Activated B cell treated with CpG ODN at 0.5 μM for 24 hours (primary cell): ENCODE measurements around the gene TEP1. TPM values are rescaled to one million over a fixed set of nuclear protein-coding genes. Genes with fewer than 3 reads are reported as not detected.

Experiments
- ATAC-seq: fragments of 200-7000 bp; cut with Tn5 transposase; one replicate; pipeline ENCODE4 v1.10.0; 2021; ENCODE audit warnings: low read depth, mild to moderate bottlenecking, moderate library complexity
- CTCF ChIA-PET: fragments of 350-600 bp; sonication (Branson Sonifier 250); formaldehyde crosslinking; loops from one replicate; lab custom pipeline; 2021; ENCODE audit warnings: antibody characterized with exemption; lab: Charles Lee
- POLR2A ChIA-PET: fragments of 350-600 bp; sonication (Branson Sonifier 250); formaldehyde crosslinking; loops from one replicate; lab custom pipeline; 2021; ENCODE audit warnings: antibody characterized with exemption; lab: Charles Lee
- DNase-seq: peaks from one replicate; pipeline ENCODE4 v3.0.0; 2022
- H3K27ac Mint-ChIP-seq: one replicate; pipeline ENCODE4 v1.8.0; 2020; ENCODE audit warnings: mixed read lengths
- H3K27me3 Mint-ChIP-seq: one replicate; pipeline ENCODE4 v1.8.0; 2021; ENCODE audit warnings: mixed read lengths
- H3K36me3 Mint-ChIP-seq: one replicate; pipeline ENCODE4 v1.8.0; 2021; ENCODE audit warnings: low read depth, mixed read lengths
- H3K4me1 Mint-ChIP-seq: one replicate; pipeline ENCODE4 v1.8.0; 2021; ENCODE audit warnings: mixed read lengths
- H3K4me3 Mint-ChIP-seq: one replicate; pipeline ENCODE4 v1.8.0; 2020; ENCODE audit warnings: mild to moderate bottlenecking, mixed read lengths
- H3K9me3 Mint-ChIP-seq: one replicate; pipeline ENCODE4 v1.8.0; 2020; ENCODE audit warnings: mixed read lengths
- intact Hi-C: fragments of 100-400 bp; cut with micrococcal nuclease; formaldehyde crosslinking; loops from one replicate; pipeline ENCODE4 v1.15.1; 2024
- total RNA-seq: library from RNA; stranded (reverse); gene quantifications from 2 replicates; pipeline ENCODE4 v1.2.3, GENCODE V29; 2022
- TF ChIP-seq, protein P1 (sequence below): fragments of 200-600 bp; IDR thresholded peaks from one replicate; pipeline ENCODE4 v1.8.0; 2022; ENCODE audit warnings: antibody characterized with exemption, mild to moderate bottlenecking

TEP1 gene
- total RNA-seq, 1 donor from 2014 or later, result 120 TPM

DNA sequence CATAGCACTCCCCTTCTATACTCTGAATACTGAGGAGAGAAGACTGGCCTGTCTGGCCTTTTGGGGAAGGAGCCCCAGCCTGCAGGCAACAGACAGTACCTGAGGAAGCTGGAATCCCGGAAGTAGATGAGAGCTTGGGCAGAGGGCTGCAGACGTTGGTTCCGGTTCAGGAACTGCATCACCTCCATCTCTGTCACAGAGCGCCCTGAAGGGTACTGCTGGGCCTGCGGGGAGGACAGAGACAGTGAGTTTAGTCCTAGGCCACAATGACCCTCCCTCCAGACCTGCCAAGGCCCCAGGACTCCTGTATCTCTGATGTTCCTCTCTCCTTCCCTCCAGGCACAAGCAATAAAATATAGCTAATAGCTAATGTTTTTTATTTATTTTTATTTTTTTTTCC, 28.4 kb downstream of the TEP1 start:
- no peak for DNase-seq
- no peaks in the 10 kb centered on the region for H3K9me3 Mint-ChIP-seq
- POLR2A ChIA-PET, result interaction anchor here (1.1 kb wide), 1 partner anchor 42 kb away, joined by 3 read pairs; the partner anchor contains the start of gene PARP2
- peaks cover 7% of the 10 kb centered on the region for H3K4me1 Mint-ChIP-seq
- no peak for ATAC-seq
- TF ChIP-seq, protein P1, sequence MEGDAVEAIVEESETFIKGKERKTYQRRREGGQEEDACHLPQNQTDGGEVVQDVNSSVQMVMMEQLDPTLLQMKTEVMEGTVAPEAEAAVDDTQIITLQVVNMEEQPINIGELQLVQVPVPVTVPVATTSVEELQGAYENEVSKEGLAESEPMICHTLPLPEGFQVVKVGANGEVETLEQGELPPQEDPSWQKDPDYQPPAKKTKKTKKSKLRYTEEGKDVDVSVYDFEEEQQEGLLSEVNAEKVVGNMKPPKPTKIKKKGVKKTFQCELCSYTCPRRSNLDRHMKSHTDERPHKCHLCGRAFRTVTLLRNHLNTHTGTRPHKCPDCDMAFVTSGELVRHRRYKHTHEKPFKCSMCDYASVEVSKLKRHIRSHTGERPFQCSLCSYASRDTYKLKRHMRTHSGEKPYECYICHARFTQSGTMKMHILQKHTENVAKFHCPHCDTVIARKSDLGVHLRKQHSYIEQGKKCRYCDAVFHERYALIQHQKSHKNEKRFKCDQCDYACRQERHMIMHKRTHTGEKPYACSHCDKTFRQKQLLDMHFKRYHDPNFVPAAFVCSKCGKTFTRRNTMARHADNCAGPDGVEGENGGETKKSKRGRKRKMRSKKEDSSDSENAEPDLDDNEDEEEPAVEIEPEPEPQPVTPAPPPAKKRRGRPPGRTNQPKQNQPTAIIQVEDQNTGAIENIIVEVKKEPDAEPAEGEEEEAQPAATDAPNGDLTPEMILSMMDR, result no peak
- peaks cover 94% of the 10 kb centered on the region for H3K36me3 Mint-ChIP-seq
- intact Hi-C loops, result no loop called here
- no peak overlapping the region for H3K27ac Mint-ChIP-seq
- no peaks in the 10 kb centered on the region for H3K27me3 Mint-ChIP-seq
- H3K4me3 Mint-ChIP-seq, result no peak overlapping the region
- CTCF ChIA-PET, result no interaction called here

DNA sequence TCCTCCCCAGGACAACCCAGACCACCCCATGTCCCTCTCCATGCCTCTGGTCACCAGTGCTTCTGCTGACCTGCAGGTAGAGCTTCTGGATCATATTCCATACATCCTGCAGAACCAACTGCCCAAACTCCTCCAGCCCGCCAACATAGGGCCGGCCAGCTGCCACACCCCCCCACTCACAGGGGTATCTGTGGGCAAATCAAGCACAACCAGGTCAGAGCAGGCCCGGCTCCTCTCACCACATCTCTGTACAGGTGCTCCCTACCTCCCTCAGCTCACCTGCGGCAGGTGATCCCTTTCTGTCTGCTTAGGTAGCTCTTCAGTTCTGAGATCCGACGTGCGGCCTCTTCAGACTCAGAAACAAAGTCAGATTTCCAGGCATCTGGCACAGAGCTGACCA, 29.0 kb downstream of the TEP1 start:
- ChIA-PET POLR2A (interaction anchor here (1.1 kb wide), 1 partner anchor 41 kb away, joined by 3 read pairs; the partner anchor contains the start of gene PARP2), CTCF (no interaction called here)
- no peak overlapping the region for H3K4me3 Mint-ChIP-seq
- peaks cover 7% of the 10 kb centered on the region for H3K4me1 Mint-ChIP-seq
- H3K36me3 Mint-ChIP-seq, result peaks cover 95% of the 10 kb centered on the region
- TF ChIP-seq, protein P1, result no peak
- intact Hi-C loops, result no loop called here
- DNase-seq (no peak), ATAC-seq (no peak)
- H3K27ac Mint-ChIP-seq, result no peak overlapping the region
- no peaks in the 10 kb centered on the region for H3K27me3 Mint-ChIP-seq
- H3K9me3 Mint-ChIP-seq, result no peaks in the 10 kb centered on the region

DNA sequence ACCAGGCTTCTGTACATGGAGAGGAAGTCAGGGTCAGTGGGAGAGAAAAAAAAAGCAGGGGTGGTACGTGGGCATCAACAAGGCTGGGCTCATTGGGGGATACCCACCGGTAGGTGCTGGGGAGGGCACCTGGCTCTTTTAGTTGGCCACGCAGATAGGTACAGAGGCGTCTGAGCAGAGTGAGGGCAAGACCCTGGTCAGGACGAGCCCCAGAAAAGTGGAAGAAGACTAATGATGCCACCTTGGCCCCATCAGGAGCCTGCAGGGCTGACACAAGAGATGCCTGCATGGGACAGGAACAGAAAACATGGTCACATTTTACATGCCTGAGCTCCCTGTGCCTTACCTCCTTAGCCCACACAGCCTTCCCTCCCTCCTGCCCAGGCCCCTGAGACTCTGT, 29.7 kb downstream of the TEP1 start:
- DNase-seq, result no peak
- no peak overlapping the region for H3K27ac Mint-ChIP-seq
- intact Hi-C loops, result no loop called here
- H3K4me1 Mint-ChIP-seq, result peaks cover 7% of the 10 kb centered on the region
- POLR2A ChIA-PET, result interaction anchor here (1.1 kb wide), 1 partner anchor 40 kb away, joined by 3 read pairs; the partner anchor contains the start of gene PARP2
- no peak overlapping the region for H3K4me3 Mint-ChIP-seq
- no peak for ATAC-seq
- TF ChIP-seq, protein P1, result no peak
- H3K9me3 Mint-ChIP-seq, result no peaks in the 10 kb centered on the region
- peaks cover 94% of the 10 kb centered on the region for H3K36me3 Mint-ChIP-seq
- CTCF ChIA-PET, result no interaction called here
- no peaks in the 10 kb centered on the region for H3K27me3 Mint-ChIP-seq

- H3K9me3 Mint-ChIP-seq, result no peaks in the 10 kb centered on the region
- H3K27me3 Mint-ChIP-seq, result no peaks in the 10 kb centered on the region
- peaks cover 94% of the 10 kb centered on the region for H3K36me3 Mint-ChIP-seq
- ATAC-seq (no peak), DNase-seq (no peak)
- ChIA-PET CTCF (no interaction called here), POLR2A (no interaction called here)
- peaks cover 6% of the 10 kb centered on the region for H3K4me1 Mint-ChIP-seq
- no peak overlapping the region for H3K27ac Mint-ChIP-seq
- TF ChIP-seq, protein P1, result no peak
- intact Hi-C loops, result no loop called here
- no peak overlapping the region for H3K4me3 Mint-ChIP-seq
Measured at GRCh38 chr14:20383032-20383431, 30.3 kb downstream of the TEP1 start.

DNA sequence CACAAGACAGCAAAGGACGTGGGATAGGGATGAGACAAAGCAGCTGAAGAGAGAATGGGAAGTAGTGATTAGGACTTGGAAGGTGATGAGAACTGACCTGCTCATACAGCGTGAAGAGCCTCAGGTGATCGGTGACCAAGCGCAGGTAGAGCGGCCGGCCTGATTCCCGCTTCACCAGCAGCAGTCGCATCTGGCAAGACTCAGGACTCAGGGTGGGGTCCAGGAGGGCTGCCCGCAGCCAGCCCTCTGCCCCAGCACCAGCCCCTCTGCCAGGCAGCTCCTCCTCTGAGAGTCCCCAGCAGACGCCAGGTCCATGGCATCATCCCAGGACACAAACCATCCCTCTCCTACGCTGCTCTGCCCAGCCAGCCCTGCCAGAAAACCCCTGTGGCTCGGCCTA, 30.8 kb downstream of the TEP1 start:
- DNase-seq, result no peak
- Mint-ChIP-seq H3K27ac (no peak overlapping the region), H3K36me3 (peaks cover 94% of the 10 kb centered on the region), H3K27me3 (no peaks in the 10 kb centered on the region), H3K4me3 (no peak overlapping the region), H3K4me1 (peaks cover 1% of the 10 kb centered on the region), H3K9me3 (no peaks in the 10 kb centered on the region)
- ATAC-seq, result no peak
- intact Hi-C loops, result no loop called here
- ChIA-PET CTCF (no interaction called here), POLR2A (no interaction called here)
- TF ChIP-seq, protein P1, result no peak
